GM19455 (cell line): ENCODE measurements around the gene DMAC1.

Experiments used
- ATAC-seq: cut with Tn5 transposase; IDR thresholded peaks from one replicate; pipeline ENCODE4 v1.9.1; 2021; ENCODE audit not compliant: unreplicated experiment

The DMAC1 gene

DNA sequence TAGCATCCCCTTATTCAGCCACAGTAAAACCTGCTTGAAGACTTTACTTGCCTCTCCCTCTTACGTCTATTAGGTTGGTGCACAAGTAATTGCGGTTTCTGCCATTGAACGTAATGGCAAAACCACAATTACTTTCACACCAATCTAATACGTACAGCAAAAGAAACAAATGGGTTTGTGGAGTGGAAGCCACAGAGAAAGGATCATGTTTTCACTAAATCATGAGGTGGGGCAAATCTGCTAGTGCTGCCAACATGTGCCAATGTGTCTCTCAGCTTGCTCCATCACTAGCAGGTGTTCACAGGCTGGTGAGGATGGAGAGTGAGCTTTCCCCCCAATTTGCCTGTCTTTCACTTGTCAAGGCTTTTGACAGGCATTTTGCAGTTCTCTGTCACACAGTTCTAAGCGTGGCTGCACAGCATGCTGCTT lies 15.9 kb downstream of the DMAC1 start:
- no peak for ATAC-seq

GRCh38 chr9:7782400-7783120 lies 17.0 kb downstream of the DMAC1 start:
- no peak for ATAC-seq

DNA sequence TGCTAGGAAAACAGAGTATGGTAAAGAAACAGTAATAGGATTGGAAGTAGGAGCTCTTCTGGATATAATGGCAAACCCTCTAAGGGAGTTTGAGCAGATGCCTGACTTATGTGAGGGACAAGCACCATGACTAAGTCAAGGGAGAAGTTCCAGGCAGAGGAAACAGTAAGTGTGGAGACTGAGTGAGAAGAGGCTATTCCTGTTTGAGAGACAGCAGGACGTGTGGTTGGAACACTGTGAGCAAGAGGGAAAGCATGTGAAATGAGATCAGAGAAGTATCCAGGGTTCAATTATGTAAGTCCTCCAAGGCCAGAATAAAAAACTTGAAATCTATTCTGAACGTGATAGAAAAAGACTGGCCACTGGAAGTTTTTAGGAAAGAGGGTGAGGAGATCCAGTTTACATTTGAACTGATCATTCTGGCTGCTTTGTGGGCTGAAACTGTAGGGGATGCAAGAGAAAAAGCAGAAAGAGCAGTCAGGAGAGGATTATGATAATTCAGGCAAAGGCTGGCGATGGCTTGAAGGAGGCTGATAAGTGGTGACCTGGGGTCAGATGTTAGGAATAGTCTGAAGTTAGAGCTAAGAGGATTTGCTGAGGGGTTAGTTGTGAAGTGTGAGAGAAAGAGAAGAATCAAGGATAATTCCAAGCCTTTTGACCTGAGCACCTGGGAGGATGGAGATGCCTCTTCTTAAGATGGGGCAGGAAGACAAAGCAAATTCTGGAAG lies 19.2 kb downstream of the DMAC1 start:
- no peak for ATAC-seq

GRCh38 chr9:7778851-7779600 lies 20.6 kb downstream of the DMAC1 start:
- no peak for ATAC-seq

GRCh38 chr9:7777771-7778170 lies 21.8 kb downstream of the DMAC1 start:
- ATAC-seq: no peak

DNA sequence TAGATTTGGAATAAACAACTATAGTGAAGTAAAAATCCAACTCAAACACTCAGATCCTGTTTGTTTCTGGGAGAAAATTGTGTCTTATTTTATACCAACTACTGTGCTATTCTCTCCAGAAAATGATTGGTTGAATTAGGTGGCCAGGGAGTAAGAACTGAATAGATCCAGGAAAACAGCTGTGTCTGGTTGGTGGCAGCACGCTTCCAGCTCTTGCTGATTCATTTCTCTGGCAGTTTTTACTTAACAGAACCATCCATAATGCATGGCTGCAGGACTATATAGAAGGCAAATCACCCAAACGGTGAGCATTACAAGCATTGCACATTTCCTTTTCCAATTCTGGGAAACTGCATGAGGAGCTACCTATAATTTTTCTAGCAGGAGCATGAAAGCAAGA lies 29.5 kb downstream of the DMAC1 start:
- no peak for ATAC-seq

DNA sequence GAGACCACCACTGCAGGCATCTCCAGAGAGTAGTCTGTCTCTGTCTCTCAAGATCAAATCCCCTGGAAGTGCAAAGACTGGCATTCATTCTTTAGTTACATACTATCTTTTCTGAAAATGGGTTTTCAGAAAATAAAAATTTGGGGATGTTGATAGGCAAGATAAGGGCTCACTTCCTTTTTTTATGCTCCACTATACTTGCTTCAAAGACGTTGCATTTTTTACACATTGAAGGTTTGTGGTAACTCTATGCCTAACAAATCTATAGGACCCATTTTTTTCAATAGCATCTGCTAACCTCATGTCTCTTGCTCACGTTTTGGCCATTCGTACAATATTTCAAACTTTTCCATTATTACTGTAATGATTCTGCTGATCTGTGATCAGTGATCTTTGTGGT lies 37.0 kb downstream of the DMAC1 start:
- no peak for ATAC-seq

DNA sequence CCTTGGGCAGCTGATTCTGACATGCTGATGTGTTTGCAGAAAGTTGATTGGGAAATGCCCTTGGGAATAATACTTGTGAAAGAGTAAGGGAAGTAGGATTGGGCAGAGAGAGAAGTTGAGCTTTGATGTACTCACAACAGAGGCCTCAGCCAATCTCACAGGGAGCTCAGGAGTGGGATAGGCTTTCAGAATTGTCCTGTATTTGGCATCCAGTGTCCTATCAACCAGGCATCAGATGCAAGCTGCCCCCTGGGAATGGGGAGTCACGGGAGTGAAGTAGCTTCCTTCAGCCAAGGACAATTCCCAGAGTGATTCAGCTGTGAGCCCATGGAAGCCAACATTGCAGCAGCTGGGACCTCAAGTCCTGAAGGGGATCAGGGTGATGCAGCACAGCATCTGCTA lies 39.6 kb downstream of the DMAC1 start:
- ATAC-seq: no peak

GRCh38 chr9:7756088-7756487 lies 43.5 kb downstream of the DMAC1 start:
- peak; percentile 96 for ATAC-seq

GRCh38 chr9:7752481-7752880 lies 47.1 kb downstream of the DMAC1 start:
- ATAC-seq: no peak
